Neural cell (in vitro differentiated cells): ENCODE results near the gene KLHL9.

ENCODE experiments used
- EP300 ChIP-seq: fragments of 450-650 bp; conservative IDR thresholded peaks from 2 replicates; pipeline ENCODE4 v1.6.1; 2014; ENCODE audit warnings: antibody characterized with exemption, mild to moderate bottlenecking, moderate library complexity; ENCODE audit not compliant: poor library complexity, severe bottlenecking
- EZH2 ChIP-seq: fragments of 200-600, 300-800 bp; shearing (Covaris generic), sonication (generic); IDR thresholded peaks from 2 replicates; pipeline ENCODE4 v1.6.1; 2014; ENCODE audit warnings: antibody characterized with exemption, low read length, borderline replicate concordance, mild to moderate bottlenecking; ENCODE audit not compliant: insufficient read depth, poor library complexity, severe bottlenecking
- RAD21 ChIP-seq: fragments of 450-650 bp; conservative IDR thresholded peaks from 2 replicates; pipeline ENCODE4 v1.6.1; 2014; ENCODE audit warnings: antibody characterized with exemption, mild to moderate bottlenecking, moderate library complexity
- TAF1 ChIP-seq: IDR thresholded peaks from 2 replicates; pipeline ENCODE4 v1.6.1; 2012; ENCODE audit warnings: low read depth
- TF ChIP-seq, protein P1 (sequence below): fragments of 450-650 bp; IDR thresholded peaks from 2 replicates; pipeline ENCODE4 v1.5.1; 2014; ENCODE audit warnings: antibody characterized with exemption, mild to moderate bottlenecking, moderate library complexity; ENCODE audit not compliant: poor library complexity, severe bottlenecking

DNA sequence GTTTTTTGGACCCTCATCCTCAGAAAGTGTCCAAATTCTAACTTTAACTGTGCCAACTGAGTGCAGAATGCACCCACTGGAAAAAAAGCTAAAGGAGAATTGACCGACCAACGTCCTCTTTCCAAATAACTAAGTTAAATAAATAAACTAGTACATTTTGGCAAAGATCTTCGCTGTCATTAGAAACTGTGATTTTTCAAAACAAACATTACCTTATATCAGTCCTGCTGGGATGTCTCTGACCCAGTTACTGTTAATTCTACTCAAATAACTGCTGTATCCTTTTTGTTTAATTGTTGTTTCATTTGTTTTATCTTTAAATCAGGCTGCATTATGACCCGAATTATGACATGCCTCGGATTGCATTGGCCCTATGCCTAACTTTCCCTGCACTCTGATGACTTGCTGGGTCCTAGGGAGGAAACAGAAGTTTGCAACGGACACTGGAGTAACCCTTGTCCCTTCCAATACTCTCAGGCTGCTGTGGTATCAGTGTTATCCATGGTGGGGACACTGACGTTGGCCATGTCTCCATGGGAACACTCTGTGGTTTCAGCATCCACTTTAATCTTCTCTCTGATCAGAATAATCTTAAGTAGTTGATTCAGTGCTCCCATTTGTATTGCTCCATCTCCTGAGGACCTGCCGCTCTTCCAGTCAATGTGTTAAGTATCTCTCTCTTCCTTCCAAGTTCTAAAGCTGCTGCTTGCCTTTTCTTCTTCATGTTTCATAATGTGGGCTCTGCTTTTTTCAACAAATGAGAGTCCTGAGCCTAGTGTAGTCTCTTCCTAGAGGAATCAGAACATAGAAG, 19.0 kb downstream of the KLHL9 start:
- TF ChIP-seq TAF1 (no peak), RAD21 (no peak), EP300 (no peak), EZH2 (no peak)
- TF ChIP-seq, protein P1, sequence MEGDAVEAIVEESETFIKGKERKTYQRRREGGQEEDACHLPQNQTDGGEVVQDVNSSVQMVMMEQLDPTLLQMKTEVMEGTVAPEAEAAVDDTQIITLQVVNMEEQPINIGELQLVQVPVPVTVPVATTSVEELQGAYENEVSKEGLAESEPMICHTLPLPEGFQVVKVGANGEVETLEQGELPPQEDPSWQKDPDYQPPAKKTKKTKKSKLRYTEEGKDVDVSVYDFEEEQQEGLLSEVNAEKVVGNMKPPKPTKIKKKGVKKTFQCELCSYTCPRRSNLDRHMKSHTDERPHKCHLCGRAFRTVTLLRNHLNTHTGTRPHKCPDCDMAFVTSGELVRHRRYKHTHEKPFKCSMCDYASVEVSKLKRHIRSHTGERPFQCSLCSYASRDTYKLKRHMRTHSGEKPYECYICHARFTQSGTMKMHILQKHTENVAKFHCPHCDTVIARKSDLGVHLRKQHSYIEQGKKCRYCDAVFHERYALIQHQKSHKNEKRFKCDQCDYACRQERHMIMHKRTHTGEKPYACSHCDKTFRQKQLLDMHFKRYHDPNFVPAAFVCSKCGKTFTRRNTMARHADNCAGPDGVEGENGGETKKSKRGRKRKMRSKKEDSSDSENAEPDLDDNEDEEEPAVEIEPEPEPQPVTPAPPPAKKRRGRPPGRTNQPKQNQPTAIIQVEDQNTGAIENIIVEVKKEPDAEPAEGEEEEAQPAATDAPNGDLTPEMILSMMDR, result no peak
